Measurements from ENCODE around the gene RAI1. TPM values are rescaled to one million over a fixed set of nuclear protein-coding genes. Genes with fewer than 3 reads are reported as not detected.
A peak's percentile ranks its signal among the peaks of the same experiment; 100 is the strongest.

Gene RAI1
- total and polyA plus RNA-seq, 2 of the 8 experiments (the other 6 are each of a cell fraction or from before 2014, with no cell fraction given) = 0.39 to 1.2 TPM

DNA sequence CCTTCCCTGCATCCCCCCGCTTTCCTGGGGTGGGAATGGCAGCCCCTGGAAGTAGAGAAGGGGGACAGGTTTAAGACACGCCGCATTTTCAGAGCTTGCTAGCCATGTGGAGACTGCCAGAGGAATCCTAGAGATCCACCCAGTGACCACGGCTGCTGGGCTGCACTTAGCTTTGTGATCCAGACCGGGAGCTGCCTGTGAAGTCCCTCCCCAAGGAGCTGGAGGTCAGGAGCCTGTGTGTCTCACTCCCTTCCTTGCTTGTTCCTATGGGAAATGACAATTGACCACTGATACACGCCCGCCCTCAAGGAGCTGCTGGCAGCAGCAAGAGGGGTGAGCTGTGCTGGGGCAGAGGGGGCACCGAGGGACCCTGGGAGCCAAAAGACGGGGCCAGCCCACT, 81.9 kb downstream of the RAI1 start:
- H3K79me1 ChIP-seq (ENCODE audit: low read depth, low read length) = no peaks in the 10 kb centered on the region
- no peak overlapping the region for H2BK20ac ChIP-seq (ENCODE audit: low read length)
- H2BK15ac ChIP-seq (ENCODE audit: low read length) = no peak overlapping the region
- no peak overlapping the region for H3K4me3 ChIP-seq (ENCODE audit: extremely low read depth in 1 of 4, insufficient read depth in 2 of 4, low read depth in 3 of 4, low read length in 4 of 4)
- H3K9me3 ChIP-seq (ENCODE audit: insufficient read depth in 2 of 2, low read depth in 1 of 2, low read length in 1 of 2) = no peaks in the 10 kb centered on the region
- H2BK5ac ChIP-seq (ENCODE audit: low read depth, low read length) = no peak overlapping the region
- 89% methylated on average over 9 of the region's 9 CpGs; no CpG with 5 or more reads in 1 of the 2 experiments for WGBS, 2 experiments (ENCODE audit: extremely low coverage in 1 of 2, insufficient coverage in 1 of 2, insufficient read length in 1 of 2, insufficient replicate concordance in 2 of 2, low coverage in 1 of 2, low lambda C conversion rate in 2 of 2, missing lambda C conversion rate in 1 of 2)
- ChIA-PET POLR2A (ENCODE audit: partially characterized antibody) (interaction anchor here (1.0 to 1.2 kb wide), 2 partner anchors 11 to 31 kb away, joined by 3 to 5 read pairs; no protein-coding TSS in a partner anchor), CTCF (ENCODE audit: partially characterized antibody) (interaction anchor here (0.6 to 2.4 kb wide), 12 partner anchors 8 to 380 kb away, joined by 3 to 15 read pairs (median 4); no protein-coding TSS in a partner anchor)
- H4K5ac ChIP-seq (ENCODE audit: insufficient read length, low read depth, low read length) = no peak overlapping the region
- no peak for TF ChIP-seq TBP (IDR thresholded peaks at IDR 0.05; ENCODE audit: low read depth, low read length)
- no peak for TF ChIP-seq POLR2A (IDR thresholded peaks at IDR 0.05; ENCODE audit: control extremely low read depth in 1 of 2, low read depth in 2 of 2, low read length in 2 of 2)
- no peak for TF ChIP-seq CHD1 (IDR thresholded peaks at IDR 0.05; ENCODE audit: low read depth, low read length)
- TF ChIP-seq MAFK (IDR thresholded peaks at IDR 0.05; ENCODE audit: low read depth, low read length) = no peak
- no peak for TF ChIP-seq SUZ12 (IDR thresholded peaks at IDR 0.05; ENCODE audit: low read length)
- no peak for TF ChIP-seq NRF1 (IDR thresholded peaks at IDR 0.05; ENCODE audit: low read depth, low read length)
- TF ChIP-seq E2F6 (IDR thresholded peaks at IDR 0.05) = no peak
- no peak for TF ChIP-seq SAP30 (IDR thresholded peaks at IDR 0.05; ENCODE audit: insufficient read depth, insufficient replicate concordance, low read length)
- no peak for TF ChIP-seq USF2 (IDR thresholded peaks at IDR 0.05; ENCODE audit: low read length)
- TF ChIP-seq, protein P1, sequence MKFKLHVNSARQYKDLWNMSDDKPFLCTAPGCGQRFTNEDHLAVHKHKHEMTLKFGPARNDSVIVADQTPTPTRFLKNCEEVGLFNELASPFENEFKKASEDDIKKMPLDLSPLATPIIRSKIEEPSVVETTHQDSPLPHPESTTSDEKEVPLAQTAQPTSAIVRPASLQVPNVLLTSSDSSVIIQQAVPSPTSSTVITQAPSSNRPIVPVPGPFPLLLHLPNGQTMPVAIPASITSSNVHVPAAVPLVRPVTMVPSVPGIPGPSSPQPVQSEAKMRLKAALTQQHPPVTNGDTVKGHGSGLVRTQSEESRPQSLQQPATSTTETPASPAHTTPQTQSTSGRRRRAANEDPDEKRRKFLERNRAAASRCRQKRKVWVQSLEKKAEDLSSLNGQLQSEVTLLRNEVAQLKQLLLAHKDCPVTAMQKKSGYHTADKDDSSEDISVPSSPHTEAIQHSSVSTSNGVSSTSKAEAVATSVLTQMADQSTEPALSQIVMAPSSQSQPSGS (IDR thresholded peaks at IDR 0.05; ENCODE audit: low read length) = no peak
- no peak overlapping the region for H3K14ac ChIP-seq (ENCODE audit: insufficient read length)
- DNase-seq (ENCODE audit: low read depth in 1 of 2, low spot score in 2 of 2) (no peak), FAIRE-seq (no peak)
- no peak overlapping the region for H4K91ac ChIP-seq (replicated peaks; ENCODE audit: insufficient read length, low read length)
- no peak overlapping the region for H3K56ac ChIP-seq (replicated peaks; ENCODE audit: insufficient read length, low read depth, low read length)
- peak overlapping the region; percentile 48; the same call in 1 of the 2 replicates for H3K18ac ChIP-seq (ENCODE audit: extremely low read depth, low read length)
- H3K36me3 ChIP-seq (ENCODE audit: control insufficient read depth in 2 of 4, insufficient read depth in 4 of 4, low read length in 3 of 4) = no peaks in the 10 kb centered on the region
- no peak overlapping the region for H3K4me2 ChIP-seq (ENCODE audit: insufficient read depth in 1 of 2, low read depth in 2 of 2, low read length in 2 of 2)
- no peak overlapping the region for H2BK12ac ChIP-seq (ENCODE audit: low read depth, low read length)
- H3K4ac ChIP-seq (replicated peaks; ENCODE audit: insufficient read length, low read depth, low read length) = no peak overlapping the region
- no peak overlapping the region for H2BK120ac ChIP-seq (replicated peaks; ENCODE audit: low read depth, low read length)
- H3K79me2 ChIP-seq (ENCODE audit: control insufficient read depth in 1 of 2, insufficient read depth in 2 of 2, low read length in 2 of 2) = no peaks in the 10 kb centered on the region
- no peak overlapping the region for H4K8ac ChIP-seq (ENCODE audit: extremely low read depth, insufficient read depth, low read length)
- peaks cover 0 to 2% (median 0%) of the 10 kb centered on the region in 4 experiments; a peak in 2 of 7 replicates for H3K27me3 ChIP-seq (replicated peaks in 1 of 4; ENCODE audit: control insufficient read depth in 3 of 4, extremely low read depth in 1 of 4, insufficient read depth in 3 of 4, low read length in 3 of 4)
- no peaks in the 10 kb centered on the region for H3K23me2 ChIP-seq (ENCODE audit: low read depth, low read length)
- H4K20me1 ChIP-seq (replicated peaks in 1 of 2; ENCODE audit: control insufficient read depth in 1 of 2, insufficient read depth in 2 of 2, low read length in 2 of 2) = no peaks in the 10 kb centered on the region
- no peak overlapping the region for H3K27ac ChIP-seq (ENCODE audit: low read depth, low read length)
- H3K23ac ChIP-seq (ENCODE audit: insufficient read length) = no peak overlapping the region
- no peak overlapping the region for H2AK5ac ChIP-seq (ENCODE audit: low read depth, low read length)
- no peak overlapping the region for H3K9ac ChIP-seq (replicated peaks in 1 of 4; ENCODE audit: extremely low read depth in 1 of 4, low read depth in 3 of 4, low read length in 3 of 4)
- H3K4me1 ChIP-seq (replicated peaks in 1 of 4; ENCODE audit: control insufficient read depth in 3 of 4, insufficient read depth in 4 of 4, low read length in 3 of 4) = peaks cover 0 to 9% (median 3%) of the 10 kb centered on the region in 4 experiments; a peak in 4 of 7 replicates
- no peak overlapping the region for H2AFZ ChIP-seq (ENCODE audit: low read length)

Measured in H1 (cell line).